ENCODE measurements around the gene TNXB.

The TNXB gene

GRCh38 chr6:32047855-32048766 is 61.0 kb downstream of the TNXB start:
- TF ChIP-seq FOXP2 (optimal IDR thresholded peaks at IDR 0.05; ENCODE audit: borderline replicate concordance, extremely low read depth, extremely low read length, insufficient read depth) (no peak), REST (IDR thresholded peaks at IDR 0.05; ENCODE audit: insufficient read depth in 1 of 2, low read depth in 2 of 2, low read length in 2 of 2) (no peak), TAF1 (IDR thresholded peaks at IDR 0.05; ENCODE audit: borderline replicate concordance, insufficient read depth, low read length) (no peak), POLR2AphosphoS5 (IDR thresholded peaks at IDR 0.05; ENCODE audit: low read depth, low read length) (no peak), SIN3A (IDR thresholded peaks at IDR 0.05; ENCODE audit: borderline replicate concordance, insufficient read depth, low read length) (no peak)

GRCh38 chr6:32047539-32047854 is 61.6 kb downstream of the TNXB start:
- no peak for TF ChIP-seq POLR2AphosphoS5 (IDR thresholded peaks at IDR 0.05; ENCODE audit: low read depth, low read length)

- no peak for TF ChIP-seq REST (IDR thresholded peaks at IDR 0.05; ENCODE audit: insufficient read depth in 1 of 2, low read depth in 2 of 2, low read length in 2 of 2)
- no peak for TF ChIP-seq TAF1 (IDR thresholded peaks at IDR 0.05; ENCODE audit: borderline replicate concordance, insufficient read depth, low read length)
Observed at GRCh38 chr6:32047084-32047478, 62.1 kb downstream of the TNXB start.

- TF ChIP-seq TAF1 (IDR thresholded peaks at IDR 0.05; ENCODE audit: borderline replicate concordance, insufficient read depth, low read length), result no peak
- TF ChIP-seq SIN3A (IDR thresholded peaks at IDR 0.05; ENCODE audit: borderline replicate concordance, insufficient read depth, low read length), result no peak
- TF ChIP-seq POLR2AphosphoS5 (IDR thresholded peaks at IDR 0.05; ENCODE audit: low read depth, low read length), result no peak
- TF ChIP-seq REST (IDR thresholded peaks at IDR 0.05; ENCODE audit: insufficient read depth in 1 of 2, low read depth in 2 of 2, low read length in 2 of 2), result no peak
- no peak for TF ChIP-seq FOXP2 (optimal IDR thresholded peaks at IDR 0.05; ENCODE audit: borderline replicate concordance, extremely low read depth, extremely low read length, insufficient read depth)
Observed at GRCh38 chr6:32046450-32047083, 62.6 kb downstream of the TNXB start.

- TF ChIP-seq TAF1 (IDR thresholded peaks at IDR 0.05; ENCODE audit: borderline replicate concordance, insufficient read depth, low read length), result no peak
- no peak for TF ChIP-seq SIN3A (IDR thresholded peaks at IDR 0.05; ENCODE audit: borderline replicate concordance, insufficient read depth, low read length)
- TF ChIP-seq POLR2AphosphoS5 (IDR thresholded peaks at IDR 0.05; ENCODE audit: low read depth, low read length), result no peak
- no peak for TF ChIP-seq FOXP2 (optimal IDR thresholded peaks at IDR 0.05; ENCODE audit: borderline replicate concordance, extremely low read depth, extremely low read length, insufficient read depth)
- TF ChIP-seq REST (IDR thresholded peaks at IDR 0.05; ENCODE audit: insufficient read depth in 1 of 2, low read depth in 2 of 2, low read length in 2 of 2), result no peak
Observed at GRCh38 chr6:32045811-32046449, 63.2 kb downstream of the TNXB start.
